ENCODE measurements around the gene ISG15. TPM values are rescaled to one million over a fixed set of nuclear protein-coding genes. Genes with fewer than 3 reads are reported as not detected.
"Not testable (repeated sequence)": the region's sequence is repeated elsewhere in the genome, so short reads cannot be mapped to it uniquely, and the experiment has no call there.

Gene ISG15
- total RNA-seq, 1 donor from 2014 or later: 92.3 TPM

DNA sequence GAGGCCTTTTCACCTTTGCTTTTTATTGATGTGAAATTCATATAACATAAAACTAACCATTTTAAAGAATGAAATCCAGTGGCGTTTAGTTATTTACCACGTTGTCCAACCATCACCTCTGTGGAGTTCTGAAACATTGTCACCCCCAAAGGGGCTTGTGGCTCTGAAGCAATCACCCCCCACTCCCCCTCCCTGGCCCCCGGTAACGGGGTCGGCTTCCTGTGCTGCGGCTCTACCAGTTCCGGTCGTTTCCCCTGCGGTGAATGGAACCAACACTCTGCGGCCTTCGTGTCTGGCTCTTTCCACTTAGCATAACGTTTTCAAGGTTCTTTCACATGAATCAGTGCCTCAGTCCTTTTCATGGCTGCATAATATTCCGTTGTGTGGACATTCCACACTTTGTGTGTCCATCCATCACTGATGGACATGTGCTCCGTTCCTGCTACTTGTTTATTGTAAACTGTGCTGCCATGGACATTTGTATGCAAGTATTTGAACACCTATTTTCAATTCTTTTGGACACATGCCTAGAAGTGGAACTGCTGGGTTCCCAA lies 1.8 kb upstream of the ISG15 start:
- no peak for DNase-seq (ENCODE audit: low read depth in 2 of 2)

GRCh38 chr1:1012736-1013104 lies 577 bp upstream of the ISG15 start:
- DNase-seq (ENCODE audit: low read depth in 2 of 2): not testable (repeated sequence)

- no peak for DNase-seq (ENCODE audit: low read depth in 2 of 2)
These were observed 788 bp downstream of the ISG15 start for GRCh38 chr1:1013922-1014648.

DNA sequence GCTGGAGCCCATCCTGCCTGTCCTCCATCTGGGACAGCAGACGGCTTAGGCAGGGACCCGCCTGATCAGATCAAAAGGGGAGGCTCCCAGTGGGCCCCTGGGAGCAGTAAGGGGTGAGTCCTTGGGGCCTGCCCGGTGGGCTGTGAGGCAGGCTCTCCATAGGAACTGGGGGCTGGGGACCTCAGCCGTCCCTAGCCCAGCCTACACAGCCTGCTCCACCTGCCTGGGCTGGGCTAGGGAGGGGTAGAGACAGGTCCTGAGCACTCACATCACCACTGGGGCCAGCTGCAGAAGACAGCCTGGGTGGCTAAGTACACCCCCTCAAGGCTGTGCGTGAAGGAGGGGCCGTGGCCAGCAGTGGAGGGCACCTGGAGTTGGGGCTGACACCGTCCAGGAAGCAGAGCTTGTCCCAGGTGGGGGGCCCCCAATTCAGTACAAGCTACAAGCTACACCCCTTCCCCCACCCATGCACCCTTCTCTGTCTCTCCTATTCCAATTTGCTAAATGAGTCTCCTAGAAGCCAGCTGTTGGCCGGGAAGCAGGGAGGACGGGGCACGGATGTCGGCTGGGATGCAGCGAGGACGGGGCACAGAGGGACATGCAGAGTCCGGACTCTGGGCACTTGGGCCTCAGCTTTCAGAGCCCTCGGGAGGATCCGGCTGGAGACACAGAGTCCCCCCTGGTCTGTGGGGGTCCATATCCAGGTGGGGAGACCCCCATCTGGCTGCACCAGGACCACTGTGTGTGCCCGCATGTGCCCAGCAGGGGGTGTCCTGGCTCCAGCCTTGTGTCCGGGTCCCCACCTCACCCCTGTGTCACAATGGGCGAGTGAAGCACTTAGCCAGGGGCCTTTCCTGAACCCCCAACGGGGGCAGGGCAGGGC lies 1.7 kb downstream of the ISG15 start:
- peak in 1 of 2 donors; percentile 40 for DNase-seq (ENCODE audit: low read depth in 2 of 2)

DNA sequence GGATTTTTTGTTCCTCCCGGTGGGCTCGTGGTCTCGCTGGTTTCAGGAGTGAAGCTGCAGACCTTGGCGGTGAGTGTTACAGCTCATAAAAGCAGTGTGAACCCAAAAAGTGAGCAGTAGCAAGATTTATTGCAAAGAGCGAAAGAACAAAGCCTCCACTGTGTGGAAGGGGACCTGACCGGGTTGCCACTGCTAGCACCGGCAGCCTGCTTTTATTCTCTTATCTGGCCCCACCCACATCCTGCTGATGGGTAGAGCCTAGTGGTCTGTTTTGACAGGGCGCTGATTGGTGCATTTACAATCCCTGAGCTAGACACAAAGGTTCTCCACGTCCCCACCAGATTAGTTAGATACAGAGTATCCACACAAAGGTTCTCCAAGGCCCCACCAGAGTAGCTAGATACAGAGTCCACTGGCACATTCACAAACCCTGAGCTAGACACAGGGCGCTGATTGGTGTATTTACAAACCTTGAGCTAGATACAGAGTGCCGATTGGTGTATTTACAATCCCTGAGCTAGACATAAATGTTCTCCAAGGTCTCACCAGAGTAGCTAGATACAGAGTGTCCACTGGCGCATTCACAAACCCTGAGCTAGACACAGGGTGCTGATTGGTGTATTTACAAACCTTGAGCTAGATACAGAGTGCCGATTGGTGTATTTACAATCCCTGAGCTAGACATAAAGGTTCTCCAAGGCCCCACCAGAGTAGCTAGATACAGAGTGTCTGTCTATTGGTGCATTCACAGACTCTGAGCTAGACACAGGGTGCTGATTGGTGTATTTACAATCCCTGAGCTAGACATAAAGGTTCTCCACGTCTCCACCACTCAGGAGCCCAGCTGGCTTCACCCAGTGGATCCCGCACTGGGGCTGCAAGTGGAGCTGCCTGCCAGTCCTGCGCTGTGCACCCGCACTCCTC lies 4.4 kb downstream of the ISG15 start:
- not testable (repeated sequence) for DNase-seq (ENCODE audit: low read depth in 2 of 2)

DNA sequence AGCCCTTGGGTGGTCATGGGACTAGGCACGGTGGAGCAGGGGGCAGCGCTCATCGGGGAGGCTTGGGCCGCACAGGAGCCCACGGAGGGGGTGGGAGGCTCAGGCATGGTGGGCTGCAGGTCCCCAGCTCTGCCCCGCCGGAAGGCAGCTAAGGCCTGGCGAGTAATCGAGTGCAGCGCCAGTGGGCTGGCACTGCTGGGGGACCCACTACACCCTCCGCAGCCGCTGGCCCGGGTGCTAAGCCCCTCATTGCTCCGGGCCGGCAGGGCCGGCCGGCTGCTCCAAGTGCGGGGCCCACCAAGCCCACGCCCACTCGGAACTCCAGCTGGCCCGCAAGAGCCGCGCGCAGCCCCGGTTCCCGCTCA lies 5.0 kb downstream of the ISG15 start:
- not testable (repeated sequence) for DNase-seq (ENCODE audit: low read depth in 2 of 2)

- peak in 1 of 2 donors; percentile 85 for DNase-seq (ENCODE audit: low read depth in 2 of 2)
These were observed 6.1 kb downstream of the ISG15 start for GRCh38 chr1:1019122-1019999.

- no peak for DNase-seq (ENCODE audit: low read depth in 2 of 2)
These were observed 6.7 kb downstream of the ISG15 start, which contains the start of gene AGRN for GRCh38 chr1:1020000-1020404. Gene AGRN (plus strand): TSS chr1:1020120. CDS start chr1:1020173, 53 bp downstream.

DNA sequence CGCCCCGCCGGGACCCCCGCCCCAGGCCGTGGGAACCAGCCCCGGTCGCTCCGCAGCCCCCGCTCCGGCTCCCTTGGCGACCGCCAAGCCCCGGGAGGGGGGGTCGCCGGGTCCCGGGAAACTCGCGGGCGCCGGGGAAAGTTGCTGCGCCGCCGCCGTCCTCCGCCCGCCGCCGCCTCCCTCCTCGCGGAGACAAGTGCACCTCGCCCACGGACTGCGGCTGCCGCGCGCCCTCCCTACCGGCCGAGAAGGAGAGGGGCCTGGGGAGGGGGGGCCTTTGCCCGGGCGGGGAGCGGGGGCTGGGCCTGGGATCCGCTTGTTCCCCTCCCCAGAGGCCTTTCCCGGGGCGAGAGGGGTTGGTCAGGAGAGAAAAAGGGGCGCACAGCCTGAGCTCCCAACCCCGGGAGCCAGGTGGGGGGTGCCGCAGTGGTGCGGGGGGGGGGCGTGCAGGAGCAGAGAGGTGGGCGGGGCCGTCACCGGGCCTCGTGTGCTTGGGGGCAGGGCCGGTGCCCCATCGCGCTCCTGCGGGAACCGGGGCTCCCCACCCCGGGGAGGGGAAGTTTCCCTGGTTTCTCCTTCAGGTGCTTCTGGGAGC lies 7.2 kb downstream of the ISG15 start:
- DNase-seq (ENCODE audit: low read depth in 2 of 2): no peak

DNA sequence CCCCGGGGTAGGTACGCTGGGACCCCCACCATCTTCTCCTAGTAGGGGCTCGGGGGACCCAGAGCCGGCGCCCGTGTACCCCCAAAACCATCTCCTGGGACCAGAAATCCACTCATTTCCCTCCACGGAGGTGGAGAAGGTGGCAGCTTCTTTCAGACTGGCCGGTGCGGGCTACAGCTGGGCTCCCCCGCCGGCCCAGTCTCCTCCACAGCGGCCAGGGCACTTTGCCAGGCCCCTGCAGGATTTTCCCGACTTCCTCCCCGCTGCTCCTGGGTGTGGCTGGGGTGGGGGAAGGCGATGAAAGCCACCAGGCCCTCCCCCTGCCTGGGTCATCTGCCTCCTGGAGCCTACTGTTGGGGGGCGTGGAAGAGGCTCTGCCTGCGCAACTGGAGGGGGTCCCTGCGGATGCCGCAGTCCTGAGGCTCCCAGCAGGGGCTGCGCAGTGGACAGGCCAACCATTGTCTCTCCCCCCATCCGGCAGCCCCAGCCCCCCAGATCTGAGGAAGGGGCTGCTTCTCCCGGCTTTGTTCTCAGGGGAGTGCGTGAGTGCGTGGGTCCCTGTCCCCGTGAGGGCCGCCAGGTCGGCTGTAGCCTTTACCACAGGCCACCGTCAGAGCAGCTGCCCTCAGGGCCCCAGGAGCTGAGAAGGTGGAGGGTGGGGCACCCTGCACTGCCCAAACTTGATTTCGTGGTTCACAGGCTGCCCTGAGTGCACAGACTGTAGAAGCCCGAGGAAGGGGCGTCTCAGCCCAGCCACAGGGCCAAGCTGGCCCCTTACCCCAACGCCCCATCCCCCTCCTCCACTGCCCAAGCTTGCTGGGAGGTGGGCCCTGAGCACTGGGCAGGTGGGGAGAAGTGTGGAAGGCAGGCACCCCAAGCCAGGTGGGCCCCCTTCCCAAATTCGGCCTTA lies 8.0 kb downstream of the ISG15 start:
- peak in 1 of 2 donors; percentile 70 for DNase-seq (ENCODE audit: low read depth in 2 of 2)

DNA sequence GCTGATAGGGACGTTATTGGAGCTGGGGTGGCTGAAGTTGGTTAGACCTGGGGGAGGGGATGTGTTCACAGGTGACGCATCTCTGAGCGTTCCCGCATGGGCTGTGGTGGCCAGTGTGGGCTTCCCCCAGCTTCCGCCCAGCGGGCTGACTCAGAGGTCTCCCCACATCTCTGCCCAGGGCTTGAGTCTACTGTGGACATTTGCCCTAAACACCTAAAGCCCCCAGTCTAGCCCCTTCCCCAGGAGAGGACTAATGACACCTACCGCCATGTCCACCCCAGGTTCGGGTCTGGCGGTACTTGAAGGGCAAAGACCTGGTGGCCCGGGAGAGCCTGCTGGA lies 8.6 kb downstream of the ISG15 start:
- DNase-seq (ENCODE audit: low read depth in 2 of 2): peak in 1 of 2 donors; percentile 48

DNA sequence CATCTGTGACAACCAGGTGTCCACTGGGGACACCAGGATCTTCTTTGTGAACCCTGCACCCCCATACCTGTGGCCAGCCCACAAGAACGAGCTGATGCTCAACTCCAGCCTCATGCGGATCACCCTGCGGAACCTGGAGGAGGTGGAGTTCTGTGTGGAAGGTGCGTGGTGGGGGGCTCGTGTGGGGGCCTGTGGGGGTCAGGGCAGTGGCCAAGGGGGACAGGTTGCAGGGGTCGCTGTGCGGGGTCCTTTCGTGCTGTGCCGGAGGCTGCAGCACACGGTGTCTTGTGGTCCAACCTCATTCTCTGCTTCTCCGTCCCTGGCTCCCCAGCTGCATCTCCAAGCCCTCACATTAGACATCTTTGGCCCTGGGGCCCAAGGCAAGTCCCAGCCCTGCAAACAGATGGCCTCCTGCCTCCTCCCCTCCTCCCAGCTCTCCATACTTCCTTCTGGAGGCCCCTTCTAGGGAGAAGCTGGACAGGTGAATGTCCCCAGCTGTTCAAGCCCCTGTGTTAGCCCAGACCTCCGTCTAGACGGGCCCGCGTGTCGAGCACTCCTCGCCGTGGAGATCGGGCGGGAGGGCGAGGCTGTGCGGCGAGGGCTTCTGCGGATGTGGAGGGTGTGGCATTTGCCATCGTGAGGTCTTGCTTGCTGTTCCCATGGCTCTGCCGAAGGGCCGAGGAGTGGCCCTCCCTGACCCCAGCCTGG lies 9.2 kb downstream of the ISG15 start:
- no peak for DNase-seq (ENCODE audit: low read depth in 2 of 2)

DNA sequence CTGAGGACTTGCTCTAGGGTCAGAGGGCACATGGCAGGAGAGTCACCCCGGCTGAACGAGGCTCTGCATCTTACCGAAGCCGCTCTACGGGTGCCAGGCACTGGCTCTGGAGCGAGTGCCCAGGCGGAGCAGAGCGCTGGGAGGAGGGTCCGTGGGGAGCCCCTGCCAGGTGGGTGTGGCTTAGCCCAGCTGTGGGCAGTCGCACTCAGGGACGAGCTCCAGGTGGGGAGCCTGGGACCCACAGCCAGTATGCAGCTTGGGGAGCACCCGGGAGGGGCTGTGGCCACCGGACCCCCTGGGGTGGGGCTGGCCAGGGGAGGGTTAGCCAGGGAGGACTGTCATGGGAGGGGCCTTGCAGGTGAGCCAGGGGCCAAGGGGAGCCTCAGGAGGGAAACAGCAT lies 10.4 kb downstream of the ISG15 start:
- no peak for DNase-seq (ENCODE audit: low read depth in 2 of 2)

GRCh38 chr1:1024149-1024770 lies 11.0 kb downstream of the ISG15 start:
- no peak for DNase-seq (ENCODE audit: low read depth in 2 of 2)

DNA sequence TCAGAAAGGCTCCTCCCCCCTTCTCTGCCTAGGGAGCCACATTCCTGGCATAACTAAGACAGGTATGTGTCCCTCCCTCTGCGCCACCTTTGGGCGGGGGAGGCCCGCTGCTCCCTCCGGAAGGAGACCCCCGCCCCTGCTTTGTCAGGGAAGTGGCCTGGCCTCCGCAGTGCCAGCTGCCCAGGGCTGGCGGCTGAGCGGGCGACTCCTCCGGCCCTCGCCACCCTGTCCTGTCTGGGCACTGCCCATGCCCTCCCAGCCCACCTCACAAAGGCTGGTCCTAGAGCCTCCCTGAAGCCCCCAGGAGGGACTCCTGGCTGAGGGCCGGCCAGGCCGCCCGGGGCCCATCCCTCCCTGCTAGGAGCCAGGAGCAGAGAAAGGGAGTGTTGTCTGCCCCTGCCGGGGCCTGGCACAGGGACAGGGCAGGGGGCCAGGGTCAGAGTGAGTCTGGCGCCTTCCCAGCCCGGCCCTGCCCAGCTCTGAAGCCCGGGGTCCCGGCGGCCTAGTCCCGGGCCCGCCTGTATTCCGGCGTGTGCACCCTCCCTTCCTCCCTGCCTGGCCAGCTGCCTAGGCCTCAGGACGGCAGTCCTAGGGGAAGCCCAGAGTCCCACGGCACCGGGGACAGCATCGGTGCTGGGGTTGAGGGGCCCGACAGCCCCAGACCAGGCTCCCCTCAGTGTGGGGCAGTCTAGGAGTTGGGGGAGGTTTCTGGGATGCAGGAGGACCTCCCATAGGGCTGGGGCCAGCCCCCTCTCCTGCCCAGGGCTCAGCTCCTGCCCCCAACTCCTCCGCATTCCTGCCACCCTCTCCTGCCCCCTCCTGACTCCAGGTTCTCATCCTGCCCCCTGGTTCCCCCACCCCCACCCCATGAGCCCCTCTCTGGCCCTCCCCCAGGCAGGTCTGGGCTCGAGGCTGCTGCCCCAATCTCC lies 11.7 kb downstream of the ISG15 start:
- DNase-seq (ENCODE audit: low read depth in 2 of 2): peak in 1 of 2 donors; percentile 41

- no peak for DNase-seq (ENCODE audit: low read depth in 2 of 2)
These were observed 12.4 kb downstream of the ISG15 start for GRCh38 chr1:1025730-1026129.
